Effector memory CD8-positive, alpha-beta T cell (primary cell): ENCODE data around the gene CD46.
A peak's percentile ranks its signal among the peaks of the same experiment; 100 is the strongest.

Experiments
- ATAC-seq: fragments of 150-1000 bp; cut with Tn5 transposase; replicated peaks from 2 replicates; pipeline ENCODE4 v1.10.0; 2021; ENCODE audit warnings: mild to moderate bottlenecking, moderate library complexity
- DNase-seq, 3 experiments: peaks; one replicate each; pipeline ENCODE4 v3.0.0; 2021
- H3K27ac Mint-ChIP-seq, 2 donors: one replicate each; pipeline ENCODE4 v1.8.0; 2022; ENCODE audit warnings: mild to moderate bottlenecking in 2 of 2, mixed read lengths in 2 of 2, moderate library complexity in 2 of 2
- H3K27me3 Mint-ChIP-seq, 2 donors: one replicate each; pipeline ENCODE4 v1.8.0; 2022; ENCODE audit warnings: mixed read lengths in 2 of 2
- H3K36me3 Mint-ChIP-seq: one replicate; pipeline ENCODE4 v1.8.0; 2022; ENCODE audit warnings: mild to moderate bottlenecking, moderate library complexity, mixed read lengths; ENCODE audit not compliant: insufficient read depth
- H3K4me1 Mint-ChIP-seq, 2 donors: one replicate each; pipeline ENCODE4 v1.8.0; 2022; ENCODE audit warnings: low read depth in 2 of 2, mixed read lengths in 2 of 2
- H3K4me3 Mint-ChIP-seq, 2 donors: one replicate each; pipeline ENCODE4 v1.8.0; 2022; ENCODE audit warnings: mild to moderate bottlenecking in 2 of 2, mixed read lengths in 2 of 2, moderate library complexity in 2 of 2
- H3K9me3 Mint-ChIP-seq, 2 donors: one replicate each; pipeline ENCODE4 v1.8.0; 2022; ENCODE audit warnings: mixed read lengths in 2 of 2

The CD46 gene

GRCh38 chr1:207825719-207826556 is 74.1 kb downstream of the CD46 start:
- peak; percentile 85 for ATAC-seq
- H3K4me3 Mint-ChIP-seq = peak overlapping the region; percentile 80 to 85
- H3K27me3 Mint-ChIP-seq = no peaks in the 10 kb centered on the region
- H3K9me3 Mint-ChIP-seq = peaks cover 0 to 2% of the 10 kb centered on the region in 2 donors
- H3K27ac Mint-ChIP-seq = peak overlapping the region; percentile 99 to 100
- peaks cover 62 to 65% of the 10 kb centered on the region in 2 donors for H3K4me1 Mint-ChIP-seq
- H3K36me3 Mint-ChIP-seq = peaks cover 28% of the 10 kb centered on the region
- DNase-seq = peak; percentile 76 to 80 (median 78)

GRCh38 chr1:207826557-207827487 is 75.0 kb downstream of the CD46 start:
- H3K4me3 Mint-ChIP-seq = peak overlapping the region; percentile 80 to 85
- peaks cover 0 to 2% of the 10 kb centered on the region in 2 donors for H3K9me3 Mint-ChIP-seq
- peaks cover 28% of the 10 kb centered on the region for H3K36me3 Mint-ChIP-seq
- peak overlapping the region; percentile 99 to 100 for H3K27ac Mint-ChIP-seq
- DNase-seq (no peak), ATAC-seq (no peak)
- H3K27me3 Mint-ChIP-seq = no peaks in the 10 kb centered on the region
- peaks cover 65 to 73% of the 10 kb centered on the region in 2 donors for H3K4me1 Mint-ChIP-seq

- H3K4me3 Mint-ChIP-seq = peak overlapping the region; percentile 18 to 80
These were observed 75.6 kb downstream of the CD46 start for GRCh38 chr1:207827488-207827830.

GRCh38 chr1:207828046-207828445 is 76.2 kb downstream of the CD46 start:
- H3K27ac Mint-ChIP-seq = peak overlapping the region; percentile 99 to 100
- DNase-seq = no peak
- H3K4me1 Mint-ChIP-seq = peaks cover 65 to 77% of the 10 kb centered on the region in 2 donors
- H3K4me3 Mint-ChIP-seq = peak overlapping the region in 1 of 2 donors; percentile 45
- H3K27me3 Mint-ChIP-seq = no peaks in the 10 kb centered on the region
- ATAC-seq = no peak
- peaks cover 23% of the 10 kb centered on the region for H3K36me3 Mint-ChIP-seq
- H3K9me3 Mint-ChIP-seq = peaks cover 0 to 2% of the 10 kb centered on the region in 2 donors

More at GRCh38 chr1:207827488-207827830, 75.6 kb downstream of the CD46 start:
- no peaks in the 10 kb centered on the region for H3K27me3 Mint-ChIP-seq
- DNase-seq = no peak
- H3K27ac Mint-ChIP-seq = peak overlapping the region; percentile 99 to 100
- H3K36me3 Mint-ChIP-seq = peaks cover 26% of the 10 kb centered on the region
- peaks cover 65 to 74% of the 10 kb centered on the region in 2 donors for H3K4me1 Mint-ChIP-seq
- peaks cover 0 to 2% of the 10 kb centered on the region in 2 donors for H3K9me3 Mint-ChIP-seq
- ATAC-seq = no peak

- Mint-ChIP-seq H3K27me3 (no peaks in the 10 kb centered on the region), H3K36me3 (peaks cover 18% of the 10 kb centered on the region), H3K27ac (peak overlapping the region; percentile 99 to 100), H3K9me3 (peaks cover 0 to 2% of the 10 kb centered on the region in 2 donors), H3K4me3 (peak overlapping the region in 1 of 2 donors; percentile 45), H3K4me1 (peaks cover 64 to 79% of the 10 kb centered on the region in 2 donors)
- DNase-seq (peak; percentile 45 to 63 (median 48)), ATAC-seq (peak; percentile 16)
These were observed 76.8 kb downstream of the CD46 start for GRCh38 chr1:207828485-207829158.

GRCh38 chr1:207829576-207829975 is 77.7 kb downstream of the CD46 start:
- Mint-ChIP-seq H3K4me1 (peaks cover 64 to 81% of the 10 kb centered on the region in 2 donors), H3K27me3 (no peaks in the 10 kb centered on the region), H3K27ac (peak overlapping the region; percentile 99 to 100), H3K36me3 (peaks cover 11% of the 10 kb centered on the region), H3K9me3 (no peaks in the 10 kb centered on the region), H3K4me3 (no peak overlapping the region)
- ATAC-seq = no peak
- DNase-seq = no peak

- peaks cover 67 to 82% of the 10 kb centered on the region in 2 donors for H3K4me1 Mint-ChIP-seq
- peaks cover 14% of the 10 kb centered on the region for H3K36me3 Mint-ChIP-seq
- no peaks in the 10 kb centered on the region for H3K27me3 Mint-ChIP-seq
- no peak for ATAC-seq
- H3K9me3 Mint-ChIP-seq = no peaks in the 10 kb centered on the region
- H3K27ac Mint-ChIP-seq = peak overlapping the region; percentile 93 to 100
- no peak for DNase-seq
- peak overlapping the region in 1 of 2 donors; percentile 15 for H3K4me3 Mint-ChIP-seq
These were observed 78.9 kb downstream of the CD46 start for GRCh38 chr1:207830788-207831187.

- H3K4me1 Mint-ChIP-seq = peaks cover 64 to 79% of the 10 kb centered on the region in 2 donors
- no peaks in the 10 kb centered on the region for H3K27me3 Mint-ChIP-seq
- DNase-seq (no peak), ATAC-seq (peak; percentile 73)
- H3K9me3 Mint-ChIP-seq = no peaks in the 10 kb centered on the region
- H3K27ac Mint-ChIP-seq = peak overlapping the region; percentile 93 to 100
- peak overlapping the region; percentile 30 to 51 for H3K4me3 Mint-ChIP-seq
- H3K36me3 Mint-ChIP-seq = peaks cover 18% of the 10 kb centered on the region
These were observed 79.9 kb downstream of the CD46 start for GRCh38 chr1:207831517-207832327.

- Mint-ChIP-seq H3K36me3 (peaks cover 20% of the 10 kb centered on the region), H3K27ac (peak overlapping the region; percentile 93 to 100), H3K9me3 (no peaks in the 10 kb centered on the region), H3K4me3 (peak overlapping the region in 1 of 2 donors; percentile 30), H3K27me3 (no peaks in the 10 kb centered on the region), H3K4me1 (peaks cover 74 to 83% of the 10 kb centered on the region in 2 donors)
- ATAC-seq (no peak), DNase-seq (no peak)
These were observed 80.9 kb downstream of the CD46 start for GRCh38 chr1:207832796-207833195.

- H3K9me3 Mint-ChIP-seq = no peaks in the 10 kb centered on the region
These were observed 81.5 kb downstream of the CD46 start for GRCh38 chr1:207833381-207833780.

GRCh38 chr1:207833956-207834660 is 82.3 kb downstream of the CD46 start:
- Mint-ChIP-seq H3K4me1 (peaks cover 76 to 86% of the 10 kb centered on the region in 2 donors), H3K27ac (peak overlapping the region; percentile 93 to 100), H3K4me3 (peak overlapping the region in 1 of 2 donors; percentile 21), H3K27me3 (no peaks in the 10 kb centered on the region), H3K9me3 (no peaks in the 10 kb centered on the region), H3K36me3 (peaks cover 20% of the 10 kb centered on the region)
- no peak for DNase-seq
- no peak for ATAC-seq

More at GRCh38 chr1:207833381-207833780, 81.5 kb downstream of the CD46 start:
- peaks cover 76 to 84% of the 10 kb centered on the region in 2 donors for H3K4me1 Mint-ChIP-seq
- no peak for DNase-seq
- no peaks in the 10 kb centered on the region for H3K27me3 Mint-ChIP-seq
- ATAC-seq = no peak
- peak overlapping the region; percentile 93 to 100 for H3K27ac Mint-ChIP-seq
- peak overlapping the region in 1 of 2 donors; percentile 4 for H3K4me3 Mint-ChIP-seq
- H3K36me3 Mint-ChIP-seq = peaks cover 20% of the 10 kb centered on the region

GRCh38 chr1:207835958-207836357 is 84.1 kb downstream of the CD46 start:
- H3K36me3 Mint-ChIP-seq = peaks cover 24% of the 10 kb centered on the region
- ATAC-seq (no peak), DNase-seq (no peak)
- H3K9me3 Mint-ChIP-seq = no peaks in the 10 kb centered on the region
- peak overlapping the region; percentile 93 to 100 for H3K27ac Mint-ChIP-seq
- H3K27me3 Mint-ChIP-seq = no peaks in the 10 kb centered on the region
- peaks cover 70 to 87% of the 10 kb centered on the region in 2 donors for H3K4me1 Mint-ChIP-seq
- H3K4me3 Mint-ChIP-seq = no peak overlapping the region
